Activated naive CD4-positive, alpha-beta T cell treated with anti-CD3 and anti-CD28 coated beads, Interleukin-2, amount 50 U/mL, for 16 hours (primary cell): ENCODE results near the gene MOG.
A peak's percentile ranks its signal among the peaks of the same experiment; 100 is the strongest.

Source experiments
- DNase-seq: peaks from one replicate; pipeline ENCODE4 v3.0.0-alpha.2; 2020

MOG gene

GRCh38 chr6:29656798-29657197, at the start of gene MOG:
Gene MOG, plus strand, starts transcription at chr6:29657092. Its CDS starts 118 bp downstream, at chr6:29657210.
- DNase-seq, result no peak

GRCh38 chr6:29608131-29608530, 48.8 kb upstream of the MOG start:
- DNase-seq, result no peak

- DNase-seq, result no peak
Observed at GRCh38 chr6:29610540-29610939, 46.4 kb upstream of the MOG start.

GRCh38 chr6:29611426-29611825, 45.5 kb upstream of the MOG start:
- no peak for DNase-seq

GRCh38 chr6:29617782-29618554, 38.9 kb upstream of the MOG start:
- no peak for DNase-seq

- DNase-seq, result no peak
Observed at GRCh38 chr6:29619578-29620160, 37.2 kb upstream of the MOG start.

GRCh38 chr6:29620630-29621029, 36.3 kb upstream of the MOG start:
- DNase-seq, result no peak

- DNase-seq, result no peak
Observed at GRCh38 chr6:29624520-29624961, 32.4 kb upstream of the MOG start.

- no peak for DNase-seq
Observed at GRCh38 chr6:29625337-29625930, 31.5 kb upstream of the MOG start.

GRCh38 chr6:29626948-29627754, 29.7 kb upstream of the MOG start:
- DNase-seq, result no peak

- peak; percentile 43 for DNase-seq
Observed at GRCh38 chr6:29627755-29628418, 29.0 kb upstream of the MOG start.

- peak; percentile 67 for DNase-seq
Observed at GRCh38 chr6:29628419-29629281, 28.2 kb upstream of the MOG start.

- DNase-seq, result no peak
Observed at GRCh38 chr6:29629571-29629970, 27.3 kb upstream of the MOG start.

GRCh38 chr6:29630315-29630714, 26.6 kb upstream of the MOG start:
- no peak for DNase-seq

- DNase-seq, result no peak
Observed at GRCh38 chr6:29631209-29631810, 25.6 kb upstream of the MOG start.

GRCh38 chr6:29631860-29632731, 24.8 kb upstream of the MOG start:
- DNase-seq, result peak; percentile 56

GRCh38 chr6:29632789-29633533, 23.9 kb upstream of the MOG start, which contains the start of gene GABBR1:
Gene GABBR1, minus strand, starts transcription at chr6:29633183. Its CDS starts 798 bp downstream, at chr6:29632385.
- DNase-seq, result peak; percentile 68

GRCh38 chr6:29633534-29633905, 23.4 kb upstream of the MOG start:
- DNase-seq, result no peak

GRCh38 chr6:29637247-29637646, 19.6 kb upstream of the MOG start:
- DNase-seq, result no peak
